ENCODE results near the gene ENTPD6. TPM values are rescaled to one million over a fixed set of nuclear protein-coding genes. Genes with fewer than 3 reads are reported as not detected.

ENTPD6 gene
- polyA plus RNA-seq, 1 experiment = 70.8 TPM

GRCh38 chr20:25148982-25149846 is 46.3 kb upstream of the ENTPD6 start:
- Histone ChIP-seq H3K27me3 (ENCODE audit: control insufficient read depth, insufficient read depth, low read length) (peaks cover 19% of the 10 kb centered on the region), H3K36me3 (ENCODE audit: control insufficient read depth, insufficient read depth, low read length) (no peaks in the 10 kb centered on the region), H3K4me3 (ENCODE audit: low read depth, low read length) (peak overlapping the region; percentile 29; the same call in 1 of the 2 replicates)
- ChIA-PET CTCF (interaction anchor here (0.6 to 1.4 kb wide), 5 partner anchors 11 to 57 kb away, joined by 3 to 8 read pairs (median 3); no protein-coding TSS in a partner anchor), POLR2A (no interaction called here)
- TF ChIP-seq CTCF (IDR thresholded peaks at IDR 0.05; ENCODE audit: insufficient read depth, low read depth, low read length) = no peak
- DNase-seq (ENCODE audit: low read depth) = no peak

GRCh38 chr20:25150016-25150415 is 45.5 kb upstream of the ENTPD6 start:
- no peak for TF ChIP-seq CTCF (IDR thresholded peaks at IDR 0.05; ENCODE audit: insufficient read depth, low read depth, low read length)
- Histone ChIP-seq H3K27me3 (ENCODE audit: control insufficient read depth, insufficient read depth, low read length) (peaks cover 19% of the 10 kb centered on the region), H3K36me3 (ENCODE audit: control insufficient read depth, insufficient read depth, low read length) (no peaks in the 10 kb centered on the region), H3K4me3 (ENCODE audit: low read depth, low read length) (no peak overlapping the region)
- no peak for DNase-seq (ENCODE audit: low read depth)
- ChIA-PET POLR2A (no interaction called here), CTCF (interaction anchor here (0.6 kb wide), 1 partner anchor 25 kb away, joined by 3 read pairs; no protein-coding TSS in a partner anchor)

GRCh38 chr20:25158043-25158442 is 37.5 kb upstream of the ENTPD6 start:
- no peaks in the 10 kb centered on the region for H3K36me3 ChIP-seq (ENCODE audit: control insufficient read depth, insufficient read depth, low read length)
- CTCF ChIA-PET = no interaction called here
- TF ChIP-seq CTCF (IDR thresholded peaks at IDR 0.05; ENCODE audit: insufficient read depth, low read depth, low read length) = no peak
- POLR2A ChIA-PET = no interaction called here
- peaks cover 4% of the 10 kb centered on the region for H3K27me3 ChIP-seq (ENCODE audit: control insufficient read depth, insufficient read depth, low read length)
- H3K4me3 ChIP-seq (ENCODE audit: low read depth, low read length) = no peak overlapping the region
- DNase-seq (ENCODE audit: low read depth) = no peak

- no peak for DNase-seq (ENCODE audit: low read depth)
- Histone ChIP-seq H3K4me3 (ENCODE audit: low read depth, low read length) (no peak overlapping the region), H3K27me3 (ENCODE audit: control insufficient read depth, insufficient read depth, low read length) (peaks cover 4% of the 10 kb centered on the region), H3K36me3 (ENCODE audit: control insufficient read depth, insufficient read depth, low read length) (no peaks in the 10 kb centered on the region)
- TF ChIP-seq CTCF (IDR thresholded peaks at IDR 0.05; ENCODE audit: insufficient read depth, low read depth, low read length) = no peak
- CTCF ChIA-PET = interaction anchor here (1.1 to 2.1 kb wide), 2 partner anchors 11 to 13 kb away, joined by 3 to 8 read pairs; no protein-coding TSS in a partner anchor
- POLR2A ChIA-PET = no interaction called here
Observed at GRCh38 chr20:25160467-25160866, 35.0 kb upstream of the ENTPD6 start.

GRCh38 chr20:25160897-25161296 is 34.6 kb upstream of the ENTPD6 start:
- Histone ChIP-seq H3K36me3 (ENCODE audit: control insufficient read depth, insufficient read depth, low read length) (no peaks in the 10 kb centered on the region), H3K27me3 (ENCODE audit: control insufficient read depth, insufficient read depth, low read length) (peaks cover 4% of the 10 kb centered on the region), H3K4me3 (ENCODE audit: low read depth, low read length) (no peak overlapping the region)
- POLR2A ChIA-PET = no interaction called here
- CTCF ChIA-PET = interaction anchor here (1.1 to 2.1 kb wide), 2 partner anchors 12 to 13 kb away, joined by 3 to 8 read pairs; no protein-coding TSS in a partner anchor
- no peak for TF ChIP-seq CTCF (IDR thresholded peaks at IDR 0.05; ENCODE audit: insufficient read depth, low read depth, low read length)
- no peak for DNase-seq (ENCODE audit: low read depth)
